IPS-18c (cell line): Measurements from ENCODE around the gene NOX5.
A peak's percentile ranks its signal among the peaks of the same experiment; 100 is the strongest.
"Not testable (repeated sequence)": the region's sequence is repeated elsewhere in the genome, so short reads cannot be mapped to it uniquely, and the experiment has no call there.

Experiments
- H3K4me3 ChIP-seq: 2 replicates; pipeline ENCODE4 v1.7.0; 2013; ENCODE audit warnings: low read depth, mild to moderate bottlenecking, low read length, moderate library complexity; ENCODE audit not compliant: insufficient read depth
- H3K9me3 ChIP-seq: one replicate; pipeline ENCODE4 v1.6.1; 2013; ENCODE audit warnings: mild to moderate bottlenecking, low read length, moderate library complexity; ENCODE audit not compliant: control insufficient read depth, insufficient read depth

NOX5 gene

GRCh38 chr15:69064649-69065048 is 50.2 kb downstream of the NOX5 start:
- Histone ChIP-seq H3K9me3 (no peaks in the 10 kb centered on the region), H3K4me3 (no peak overlapping the region)

GRCh38 chr15:69066007-69066995 is 51.8 kb downstream of the NOX5 start:
- Histone ChIP-seq H3K4me3 (no peak overlapping the region), H3K9me3 (peaks cover 3% of the 10 kb centered on the region)

GRCh38 chr15:69067296-69067695 is 52.8 kb downstream of the NOX5 start:
- H3K4me3 ChIP-seq, result no peak overlapping the region
- peaks cover 3% of the 10 kb centered on the region for H3K9me3 ChIP-seq

- no peak overlapping the region for H3K4me3 ChIP-seq
- peaks cover 3% of the 10 kb centered on the region for H3K9me3 ChIP-seq
These were observed 53.7 kb downstream of the NOX5 start for GRCh38 chr15:69068157-69068556.

- not testable (repeated sequence) for H3K9me3 ChIP-seq, H3K4me3 ChIP-seq
These were observed 54.8 kb downstream of the NOX5 start for GRCh38 chr15:69069290-69069689.

- Histone ChIP-seq H3K9me3 (peaks cover 3% of the 10 kb centered on the region), H3K4me3 (no peak overlapping the region)
These were observed 55.5 kb downstream of the NOX5 start for GRCh38 chr15:69069996-69070395.

- peaks cover 3% of the 10 kb centered on the region for H3K9me3 ChIP-seq
- no peak overlapping the region for H3K4me3 ChIP-seq
These were observed 55.9 kb downstream of the NOX5 start for GRCh38 chr15:69070396-69070795.

GRCh38 chr15:69071260-69071659 is 56.8 kb downstream of the NOX5 start:
- Histone ChIP-seq H3K9me3 (peaks cover 6% of the 10 kb centered on the region), H3K4me3 (no peak overlapping the region; the same call in 1 of the 2 replicates)

- Histone ChIP-seq H3K4me3 (no peak overlapping the region), H3K9me3 (peaks cover 6% of the 10 kb centered on the region)
These were observed 58.4 kb downstream of the NOX5 start for GRCh38 chr15:69072906-69073305.

GRCh38 chr15:69074001-69074842 is 59.7 kb downstream of the NOX5 start:
- peaks cover 6% of the 10 kb centered on the region for H3K9me3 ChIP-seq
- H3K4me3 ChIP-seq, result peak overlapping the region; percentile 84

GRCh38 chr15:69074843-69075224 is 60.3 kb downstream of the NOX5 start:
- H3K4me3 ChIP-seq, result peak overlapping the region; percentile 84
- H3K9me3 ChIP-seq, result peaks cover 6% of the 10 kb centered on the region

GRCh38 chr15:69075440-69075839 is 60.9 kb downstream of the NOX5 start:
- Histone ChIP-seq H3K9me3 (peaks cover 4% of the 10 kb centered on the region), H3K4me3 (no peak overlapping the region)

- H3K4me3 ChIP-seq, result no peak overlapping the region
- peaks cover 4% of the 10 kb centered on the region for H3K9me3 ChIP-seq
These were observed 62.3 kb downstream of the NOX5 start for GRCh38 chr15:69076756-69077155.

GRCh38 chr15:69078638-69079037 is 64.1 kb downstream of the NOX5 start:
- Histone ChIP-seq H3K4me3 (no peak overlapping the region), H3K9me3 (peaks cover 4% of the 10 kb centered on the region)

GRCh38 chr15:69080295-69081248 is 66.1 kb downstream of the NOX5 start:
- H3K4me3 ChIP-seq, result no peak overlapping the region
- H3K9me3 ChIP-seq, result peaks cover 4% of the 10 kb centered on the region

GRCh38 chr15:69081310-69082004 is 67.0 kb downstream of the NOX5 start:
- Histone ChIP-seq H3K9me3 (no peaks in the 10 kb centered on the region), H3K4me3 (no peak overlapping the region)
